Stomach (tissue), 9 donors: Measurements from ENCODE around the gene FBXL19. TPM values are rescaled to one million over a fixed set of nuclear protein-coding genes. Genes with fewer than 3 reads are reported as not detected.

ENCODE experiments used
- DNase-seq, 2 donors: peaks; one replicate each; pipeline versions ENCODE4 v3.0.0 to v3.0.0-alpha.2; 2013 to 2019
- H3K27ac ChIP-seq, 5 donors: fragments of 200-600 bp in 4 of 5; sonication (generic) in 4 of 5; one replicate each; pipeline ENCODE4 v1.5.1; 2013 to 2019; ENCODE audit warnings: mild to moderate bottlenecking in 1 of 5, moderate library complexity in 1 of 5
- H3K27me3 ChIP-seq, 3 donors: fragments of 200-600 bp; sonication (generic); one replicate each; pipeline ENCODE4 v1.5.1; 2017 to 2019; ENCODE audit warnings: mixed run types in 1 of 3
- H3K36me3 ChIP-seq, 4 donors: fragments of 200-600 bp; sonication (generic); 1 replicate in 3 of 4; 2 replicates in 1 of 4; pipeline ENCODE4 v1.5.1; 2016 to 2019
- H3K4me1 ChIP-seq, 4 donors: fragments of 200-600 bp; sonication (generic); one replicate each; pipeline ENCODE4 v1.5.1; 2016 to 2019
- H3K4me3 ChIP-seq, 4 donors: fragments of 200-600 bp; sonication (generic) in 3 of 4; one replicate each; pipeline ENCODE4 v1.5.1; 2016 to 2019; ENCODE audit warnings: mild to moderate bottlenecking in 1 of 4
- H3K9me3 ChIP-seq, 4 donors: fragments of 200-600 bp; sonication (generic); one replicate each; pipeline ENCODE4 v1.5.1; 2016 to 2019
- EP300 ChIP-seq: sonication (generic); formaldehyde crosslinking; IDR thresholded peaks from one replicate; pipeline ENCODE4 v1.6.1; 2017; ENCODE audit warnings: antibody characterized with exemption
- POLR2A ChIP-seq, 4 donors: fragments of 450-650 bp; IDR thresholded peaks; one replicate each; pipeline ENCODE4 v1.6.1; 2016; ENCODE audit warnings: antibody characterized with exemption in 4 of 4, control low read depth in 2 of 4, mild to moderate bottlenecking in 1 of 4, moderate library complexity in 1 of 4
- POLR2AphosphoS5 ChIP-seq, 3 donors: sonication (generic); formaldehyde crosslinking; IDR thresholded peaks; one replicate each; pipeline ENCODE4 v1.6.1; 2016; ENCODE audit warnings: antibody characterized with exemption in 3 of 3
- WGBS, 5 donors: extraction: QIAGEN DNeasy Blood & Tissue Kit in 3 of 5; methylation state at CpG; one replicate each; pipeline versions ENCODE4 v1.1.5 to v1.1.7; 2013 to 2018; 5-methylcytosine and 5-hydroxymethylcytosine counted together
- intact Hi-C: fragments of 100-400 bp; cut with DNase I; formaldehyde crosslinking; loops from one replicate; pipeline ENCODE4 v1.15.1; 2023; ENCODE audit warnings: low total_unique reads
- polyA plus RNA-seq, 3 donors: library from polyadenylated mRNA; stranded (reverse); fragments of 200-250 nt; gene quantifications; one replicate each; pipeline ENCODE4 v1.2.3, GENCODE V29; 2013
- total RNA-seq, 5 donors: library from RNA; depleted of rRNA; stranded (reverse); fragments of >200 nt; gene quantifications; one replicate each; pipeline versions ENCODE4 v1.1.0 to v1.2.3, GENCODE V29; 2014 to 2016
- TF ChIP-seq, protein P1 (sequence below), 7 experiments: fragments of 450-650 bp in 4 of 7; fragments of 200-600 bp in 3 of 7; sonication (generic) in 3 of 7; IDR thresholded peaks; one replicate each; pipeline ENCODE4 v1.5.1; 2016 to 2019; ENCODE audit warnings: antibody characterized with exemption in 7 of 7, control low read depth in 2 of 7, mild to moderate bottlenecking in 1 of 7
- donor health status: healthy with polysubstance abuse.
- donor health status: Bipolar disorder and iron deficiency.
- donor health status: healthy.

Gene FBXL19
- total and polyA plus RNA-seq, 8 donors, result 5.8 to 252 (median 9.5) TPM

DNA sequence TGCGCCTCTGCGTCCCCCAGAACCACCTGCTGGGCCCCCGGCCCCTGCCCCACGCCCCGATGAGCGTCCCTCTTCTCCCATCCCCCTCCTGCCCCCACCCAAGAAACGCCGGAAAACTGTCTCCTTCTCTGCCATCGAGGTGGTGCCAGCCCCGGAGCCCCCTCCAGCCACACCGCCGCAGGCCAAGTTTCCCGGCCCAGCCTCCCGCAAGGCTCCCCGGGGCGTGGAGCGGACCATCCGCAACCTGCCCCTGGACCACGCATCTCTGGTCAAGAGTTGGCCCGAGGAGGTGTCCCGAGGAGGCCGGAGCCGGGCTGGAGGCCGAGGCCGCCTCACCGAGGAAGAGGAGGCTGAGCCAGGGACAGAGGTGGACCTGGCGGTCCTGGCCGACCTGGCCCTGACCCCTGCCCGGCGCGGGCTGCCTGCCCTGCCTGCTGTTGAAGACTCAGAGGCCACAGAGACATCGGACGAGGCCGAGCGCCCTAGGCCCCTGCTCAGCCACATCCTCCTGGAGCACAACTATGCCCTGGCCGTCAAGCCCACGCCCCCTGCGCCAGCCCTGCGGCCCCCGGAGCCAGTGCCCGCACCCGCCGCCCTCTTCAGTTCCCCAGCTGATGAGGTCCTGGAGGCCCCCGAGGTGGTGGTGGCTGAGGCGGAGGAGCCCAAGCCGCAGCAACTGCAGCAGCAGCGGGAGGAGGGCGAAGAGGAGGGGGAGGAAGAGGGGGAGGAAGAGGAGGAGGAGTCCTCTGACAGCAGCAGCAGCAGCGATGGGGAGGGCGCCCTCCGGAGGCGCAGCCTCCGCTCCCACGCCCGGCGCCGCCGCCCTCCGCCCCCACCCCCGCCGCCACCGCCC, 56.0 kb downstream of the FBXL19 start:
- intact Hi-C loops, result loop anchor here (5.0 kb wide), 1 partner anchor 463 kb away; the partner anchor contains the start of gene ZNF843

DNA sequence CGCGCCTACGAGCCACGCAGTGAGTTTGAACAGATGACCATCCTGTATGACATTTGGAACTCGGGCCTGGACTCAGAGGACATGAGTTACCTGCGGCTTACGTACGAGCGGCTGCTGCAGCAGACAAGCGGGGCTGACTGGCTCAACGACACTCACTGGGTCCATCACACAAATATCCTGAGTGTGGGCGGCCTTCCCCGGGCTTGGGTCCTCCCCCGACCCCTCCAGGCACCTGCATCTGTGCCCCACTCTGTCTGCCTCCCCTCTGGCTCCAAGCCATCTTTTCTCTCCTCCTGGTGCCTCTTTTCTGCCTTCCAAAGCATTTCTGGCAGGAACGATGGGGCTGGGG, 56.6 kb downstream of the FBXL19 start:
- no peak for TF ChIP-seq POLR2AphosphoS5 (IDR thresholded peaks at IDR 0.05)
- TF ChIP-seq, protein P1, sequence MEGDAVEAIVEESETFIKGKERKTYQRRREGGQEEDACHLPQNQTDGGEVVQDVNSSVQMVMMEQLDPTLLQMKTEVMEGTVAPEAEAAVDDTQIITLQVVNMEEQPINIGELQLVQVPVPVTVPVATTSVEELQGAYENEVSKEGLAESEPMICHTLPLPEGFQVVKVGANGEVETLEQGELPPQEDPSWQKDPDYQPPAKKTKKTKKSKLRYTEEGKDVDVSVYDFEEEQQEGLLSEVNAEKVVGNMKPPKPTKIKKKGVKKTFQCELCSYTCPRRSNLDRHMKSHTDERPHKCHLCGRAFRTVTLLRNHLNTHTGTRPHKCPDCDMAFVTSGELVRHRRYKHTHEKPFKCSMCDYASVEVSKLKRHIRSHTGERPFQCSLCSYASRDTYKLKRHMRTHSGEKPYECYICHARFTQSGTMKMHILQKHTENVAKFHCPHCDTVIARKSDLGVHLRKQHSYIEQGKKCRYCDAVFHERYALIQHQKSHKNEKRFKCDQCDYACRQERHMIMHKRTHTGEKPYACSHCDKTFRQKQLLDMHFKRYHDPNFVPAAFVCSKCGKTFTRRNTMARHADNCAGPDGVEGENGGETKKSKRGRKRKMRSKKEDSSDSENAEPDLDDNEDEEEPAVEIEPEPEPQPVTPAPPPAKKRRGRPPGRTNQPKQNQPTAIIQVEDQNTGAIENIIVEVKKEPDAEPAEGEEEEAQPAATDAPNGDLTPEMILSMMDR (IDR thresholded peaks at IDR 0.05), result no peak
- no peak for TF ChIP-seq POLR2A (IDR thresholded peaks at IDR 0.05)
- no peak for TF ChIP-seq EP300
- Histone ChIP-seq H3K27ac (no peak overlapping the region), H3K27me3 (no peaks in the 10 kb centered on the region), H3K4me1 (peaks cover under 1 to 5% (median 3%) of the 10 kb centered on the region in 4 donors), H3K9me3 (no peaks in the 10 kb centered on the region), H3K4me3 (no peak overlapping the region), H3K36me3 (peaks cover 59 to 99% (median 98%) of the 10 kb centered on the region in 4 donors)
- no peak for DNase-seq
- intact Hi-C loops, result loop anchor here (5.0 kb wide), 1 partner anchor 462 kb away; the partner anchor contains the start of gene ZNF843
- 89 to 95% (median 91%) methylated on average over 11 to 15 of the region's 15 CpGs for WGBS, 5 donors

More for the DNA sequence above, 56.0 kb downstream of the FBXL19 start:
- TF ChIP-seq, protein P1 (IDR thresholded peaks at IDR 0.05), result no peak
- no peak for TF ChIP-seq POLR2A (IDR thresholded peaks at IDR 0.05)
- no peak for TF ChIP-seq EP300
- no peak for TF ChIP-seq POLR2AphosphoS5 (IDR thresholded peaks at IDR 0.05)
- Histone ChIP-seq H3K36me3 (peaks cover 64 to 100% (median 100%) of the 10 kb centered on the region in 4 donors), H3K9me3 (no peaks in the 10 kb centered on the region), H3K4me3 (no peak overlapping the region), H3K27me3 (no peaks in the 10 kb centered on the region), H3K4me1 (no peaks in the 10 kb centered on the region), H3K27ac (no peak overlapping the region)
- 93 to 95% (median 94%) methylated on average over 36 to 62 of the region's 62 CpGs for WGBS, 5 donors
- no peak for DNase-seq

DNA sequence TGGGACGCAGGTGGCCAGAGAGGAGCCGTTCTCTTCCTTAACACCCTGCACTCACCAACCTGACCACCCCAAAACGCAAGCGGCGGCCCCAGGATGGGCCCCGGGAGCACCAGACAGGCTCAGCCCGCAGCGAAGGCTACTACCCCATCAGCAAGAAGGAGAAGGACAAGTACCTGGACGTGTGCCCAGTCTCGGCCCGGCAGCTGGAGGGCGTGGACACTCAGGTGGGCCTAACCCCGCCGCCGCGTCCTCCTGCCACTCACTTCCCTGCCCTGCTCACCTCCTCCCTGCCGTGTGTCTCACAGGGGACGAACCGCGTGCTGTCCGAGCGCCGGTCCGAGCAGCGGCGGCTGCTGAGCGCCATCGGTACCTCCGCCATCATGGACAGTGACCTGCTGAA, 57.1 kb downstream of the FBXL19 start:
- TF ChIP-seq POLR2AphosphoS5 (IDR thresholded peaks at IDR 0.05) (no peak), POLR2A (IDR thresholded peaks at IDR 0.05) (no peak), EP300 (no peak)
- TF ChIP-seq, protein P1 (IDR thresholded peaks at IDR 0.05), result no peak
- intact Hi-C loops, result loop anchor here (5.0 kb wide), 1 partner anchor 462 kb away; the partner anchor contains the start of gene ZNF843
- H3K36me3 ChIP-seq, result peaks cover 58 to 95% (median 94%) of the 10 kb centered on the region in 4 donors

DNA sequence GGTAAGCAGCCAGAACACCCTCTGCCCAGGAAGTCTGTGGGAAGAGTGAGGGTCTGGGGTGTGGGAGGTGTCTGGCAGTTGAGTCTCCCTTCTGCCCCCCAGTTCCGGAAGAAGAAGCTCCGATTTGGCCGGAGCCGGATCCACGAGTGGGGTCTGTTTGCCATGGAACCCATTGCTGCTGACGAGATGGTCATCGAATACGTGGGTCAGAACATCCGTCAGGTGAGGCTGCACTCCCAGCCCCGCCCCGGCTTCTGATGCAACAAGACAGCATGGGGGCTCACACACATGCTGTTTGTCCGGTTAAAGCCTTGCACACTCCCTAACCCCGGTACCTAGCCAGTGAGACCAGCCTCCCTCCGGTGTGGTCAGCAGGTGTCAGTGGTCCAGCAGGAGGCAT, 57.6 kb downstream of the FBXL19 start:
- H3K27me3 ChIP-seq, result no peaks in the 10 kb centered on the region
- TF ChIP-seq POLR2AphosphoS5 (IDR thresholded peaks at IDR 0.05) (no peak), EP300 (no peak), POLR2A (IDR thresholded peaks at IDR 0.05) (no peak)
- TF ChIP-seq, protein P1 (IDR thresholded peaks at IDR 0.05), result no peak
- no peaks in the 10 kb centered on the region for H3K9me3 ChIP-seq
- WGBS, 5 donors, result 89 to 97% (median 96%) methylated on average over 14 of the region's 14 CpGs
- peaks cover 57 to 89% (median 89%) of the 10 kb centered on the region in 4 donors for H3K36me3 ChIP-seq
- no peak overlapping the region for H3K4me3 ChIP-seq
- H3K27ac ChIP-seq, result no peak overlapping the region
- H3K4me1 ChIP-seq, result peaks cover 10 to 15% (median 13%) of the 10 kb centered on the region in 4 donors
- intact Hi-C loops, result loop anchor here (5.0 kb wide), 1 partner anchor 461 kb away; the partner anchor contains the start of gene ZNF843
- no peak for DNase-seq

More for the DNA sequence above, 57.1 kb downstream of the FBXL19 start:
- Histone ChIP-seq H3K9me3 (no peaks in the 10 kb centered on the region), H3K4me3 (no peak overlapping the region), H3K27ac (no peak overlapping the region), H3K27me3 (no peaks in the 10 kb centered on the region), H3K4me1 (peaks cover 5 to 10% (median 8%) of the 10 kb centered on the region in 4 donors)
- no peak for DNase-seq
- 76 to 86% (median 83%) methylated on average over 21 to 29 of the region's 29 CpGs for WGBS, 5 donors
